Stimulated activated naive B cell treated with anti-CD40 and anti-IgM and Interleukin-4, amounts not matched to agents 10 μg/mL and 1 μg/mL and 100 μg/mL, for 72 hours (primary cell): ENCODE measurements around the gene ZBTB17.
A peak's percentile ranks its signal among the peaks of the same experiment; 100 is the strongest.

Experiments used
- ATAC-seq, 2 donors: fragments of 150-1000 bp; cut with Tn5 transposase; replicated peaks; 2 replicates each; pipeline ENCODE4 v1.10.0; 2021; ENCODE audit warnings: moderate library complexity in 1 of 2
- DNase-seq: peaks from one replicate; pipeline ENCODE4 v3.0.0; 2021
- H3K27ac Mint-ChIP-seq: one replicate; pipeline ENCODE4 v1.8.0; 2022; ENCODE audit warnings: mild to moderate bottlenecking, mixed read lengths
- H3K27me3 Mint-ChIP-seq, 2 donors: one replicate each; pipeline ENCODE4 v1.8.0; 2022; ENCODE audit warnings: mixed read lengths in 2 of 2
- H3K36me3 Mint-ChIP-seq, 2 donors: one replicate each; pipeline ENCODE4 v1.8.0; 2022; ENCODE audit warnings: mixed read lengths in 2 of 2, mild to moderate bottlenecking in 1 of 2
- H3K4me1 Mint-ChIP-seq, 2 donors: one replicate each; pipeline ENCODE4 v1.8.0; 2022; ENCODE audit warnings: mixed read lengths in 2 of 2, mild to moderate bottlenecking in 1 of 2
- H3K4me3 Mint-ChIP-seq, 2 donors: one replicate each; pipeline ENCODE4 v1.8.0; 2022; ENCODE audit warnings: mild to moderate bottlenecking in 2 of 2, mixed read lengths in 2 of 2, moderate library complexity in 1 of 2
- H3K9me3 Mint-ChIP-seq, 2 donors: one replicate each; pipeline ENCODE4 v1.8.0; 2022; ENCODE audit warnings: mixed read lengths in 2 of 2, mild to moderate bottlenecking in 1 of 2

ZBTB17 gene

DNA sequence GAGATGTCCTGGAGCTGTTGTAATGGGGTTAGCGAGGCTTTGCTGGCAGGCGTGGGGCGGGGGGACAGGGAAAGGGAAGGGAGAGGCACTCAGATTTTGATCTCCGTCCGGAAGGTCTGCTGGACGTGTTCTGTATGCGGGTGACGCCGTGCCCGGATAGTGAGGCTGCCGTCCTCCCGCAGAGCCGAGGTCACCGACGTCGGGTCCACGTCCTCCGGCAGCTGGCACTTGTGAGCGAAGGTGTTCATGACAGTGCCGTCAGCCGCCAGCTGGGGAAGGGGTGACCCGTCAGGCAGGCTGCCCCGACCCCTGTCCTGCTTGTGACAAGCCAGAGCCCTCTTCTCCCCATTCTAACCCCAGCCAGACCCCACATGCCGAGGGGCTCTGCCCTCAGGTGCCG is 39.6 kb upstream of the ZBTB17 start:
- Mint-ChIP-seq H3K4me3 (peak overlapping the region in 1 of 2 donors; percentile 8), H3K36me3 (no peaks in the 10 kb centered on the region), H3K27ac (peak overlapping the region; percentile 93), H3K27me3 (peaks cover 4 to 5% of the 10 kb centered on the region in 2 donors), H3K9me3 (no peaks in the 10 kb centered on the region), H3K4me1 (peaks cover 26 to 45% of the 10 kb centered on the region in 2 donors)
- DNase-seq (no peak), ATAC-seq (no peak)

DNA sequence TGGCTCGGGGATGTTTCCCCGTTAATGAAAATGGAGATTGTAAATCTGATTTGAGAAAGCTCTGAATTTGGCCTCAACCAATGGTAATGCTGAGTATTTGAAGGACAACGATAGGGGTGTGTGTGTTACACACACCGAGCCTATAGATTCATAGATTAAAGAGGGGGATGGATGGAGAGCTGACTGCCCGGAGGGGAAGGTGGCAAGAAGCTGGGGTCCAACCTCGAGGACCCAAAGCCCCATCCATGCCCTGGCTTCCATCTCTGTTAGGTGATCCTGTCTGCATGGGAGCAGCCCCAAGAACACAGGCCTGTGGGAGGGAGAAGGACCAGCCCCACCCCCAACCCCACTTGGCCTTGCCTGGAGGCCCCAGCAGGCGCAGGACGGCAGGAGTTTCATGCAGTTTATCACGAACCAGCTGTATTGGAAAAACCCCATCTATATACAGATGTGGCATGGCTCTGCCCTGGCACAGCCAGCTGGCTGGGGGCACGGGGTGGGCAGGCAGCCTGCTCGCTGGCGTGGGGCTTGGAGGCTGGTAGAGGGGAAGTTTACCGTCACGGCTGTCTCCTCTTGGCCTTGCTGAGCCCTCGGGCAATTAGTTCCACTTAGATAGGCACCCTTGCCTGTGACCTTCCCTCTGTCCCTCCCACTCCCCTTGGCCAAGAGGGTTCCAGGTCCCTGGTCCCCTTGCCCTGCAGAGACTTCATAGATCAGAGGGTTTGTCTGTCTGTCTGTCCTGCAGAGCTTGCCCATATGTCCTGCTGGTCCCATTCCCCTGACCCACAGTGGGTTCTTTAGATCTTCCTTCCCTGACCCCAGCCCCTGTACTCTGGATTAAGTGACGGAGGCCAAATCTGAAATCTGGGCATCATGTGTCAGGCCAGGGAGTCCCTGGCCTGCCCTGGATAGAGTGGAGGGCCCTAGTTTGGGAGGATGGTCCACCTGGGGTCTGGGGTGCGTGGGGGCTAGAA is 38.9 kb upstream of the ZBTB17 start:
- peaks cover 4 to 5% of the 10 kb centered on the region in 2 donors for H3K27me3 Mint-ChIP-seq
- ATAC-seq (peak; percentile 50 to 55), DNase-seq (peak; percentile 45)
- peaks cover 26 to 45% of the 10 kb centered on the region in 2 donors for H3K4me1 Mint-ChIP-seq
- peak overlapping the region in 1 of 2 donors; percentile 55 for H3K4me3 Mint-ChIP-seq
- peak overlapping the region; percentile 93 for H3K27ac Mint-ChIP-seq
- H3K36me3 Mint-ChIP-seq, result no peaks in the 10 kb centered on the region
- no peaks in the 10 kb centered on the region for H3K9me3 Mint-ChIP-seq

DNA sequence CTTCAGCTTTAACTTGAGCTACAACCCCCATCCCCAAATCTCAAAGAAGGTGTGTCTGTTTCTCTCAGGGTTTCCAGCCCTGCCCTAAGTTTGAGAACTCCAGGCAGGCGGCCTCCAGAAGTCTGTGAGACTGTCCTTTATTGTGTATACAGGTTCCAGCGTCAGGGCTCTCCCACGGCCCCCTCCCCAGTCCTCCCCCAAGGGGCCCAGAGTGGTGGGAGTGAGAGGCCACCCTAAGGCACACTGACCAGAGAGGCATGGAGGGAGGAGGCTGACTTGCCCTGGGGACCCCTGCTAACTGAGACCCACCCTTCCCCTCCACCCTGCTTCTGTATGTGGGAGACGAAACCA is 38.0 kb upstream of the ZBTB17 start:
- Mint-ChIP-seq H3K4me1 (peaks cover 25 to 45% of the 10 kb centered on the region in 2 donors), H3K9me3 (no peaks in the 10 kb centered on the region), H3K4me3 (peak overlapping the region in 1 of 2 donors; percentile 75), H3K27me3 (peaks cover 4 to 5% of the 10 kb centered on the region in 2 donors), H3K36me3 (no peaks in the 10 kb centered on the region), H3K27ac (peak overlapping the region; percentile 88)
- DNase-seq, result no peak
- ATAC-seq, result no peak

GRCh38 chr1:16013220-16013907 is 37.5 kb upstream of the ZBTB17 start:
- Mint-ChIP-seq H3K9me3 (no peaks in the 10 kb centered on the region), H3K36me3 (no peaks in the 10 kb centered on the region), H3K27ac (peak overlapping the region; percentile 88), H3K4me1 (peaks cover 25 to 43% of the 10 kb centered on the region in 2 donors), H3K27me3 (peaks cover 4% of the 10 kb centered on the region in 2 donors), H3K4me3 (peak overlapping the region; percentile 73 to 75)
- ATAC-seq, result peak; percentile 67 to 76
- DNase-seq, result peak; percentile 55

GRCh38 chr1:16012590-16013219 is 36.8 kb upstream of the ZBTB17 start:
- peaks cover 26 to 46% of the 10 kb centered on the region in 2 donors for H3K4me1 Mint-ChIP-seq
- no peaks in the 10 kb centered on the region for H3K36me3 Mint-ChIP-seq
- peaks cover 0 to 4% of the 10 kb centered on the region in 2 donors for H3K27me3 Mint-ChIP-seq
- peak overlapping the region; percentile 70 to 73 for H3K4me3 Mint-ChIP-seq
- DNase-seq (peak; percentile 42), ATAC-seq (peak; percentile 50 to 60)
- peak overlapping the region; percentile 84 for H3K27ac Mint-ChIP-seq
- no peaks in the 10 kb centered on the region for H3K9me3 Mint-ChIP-seq

- ATAC-seq (no peak), DNase-seq (no peak)
- Mint-ChIP-seq H3K9me3 (no peaks in the 10 kb centered on the region), H3K36me3 (no peaks in the 10 kb centered on the region), H3K4me3 (peak overlapping the region; percentile 70 to 73), H3K27me3 (peaks cover 0 to 4% of the 10 kb centered on the region in 2 donors), H3K27ac (peak overlapping the region; percentile 84), H3K4me1 (peaks cover 30 to 52% of the 10 kb centered on the region in 2 donors)
These were observed 36.2 kb upstream of the ZBTB17 start for GRCh38 chr1:16011936-16012589.

DNA sequence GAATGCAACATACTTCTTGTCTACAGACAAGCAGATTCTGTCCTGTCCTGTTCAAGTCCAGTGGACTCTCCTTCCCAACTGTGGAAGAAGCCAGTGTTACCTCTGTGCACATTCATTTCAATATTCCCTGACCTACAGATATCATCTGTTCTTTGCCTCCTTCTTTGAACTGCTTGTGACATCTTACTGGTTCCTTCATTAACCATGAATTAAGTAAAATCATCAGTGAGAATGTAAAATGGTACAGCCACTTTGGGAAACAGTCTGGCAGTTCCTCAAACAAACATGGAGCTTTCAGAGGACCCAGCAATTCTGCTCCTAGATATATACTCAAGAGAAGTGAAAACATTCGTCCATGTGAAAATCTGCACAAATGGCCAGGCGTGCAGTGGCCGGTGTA is 34.9 kb upstream of the ZBTB17 start:
- no peak overlapping the region for H3K27ac Mint-ChIP-seq
- H3K9me3 Mint-ChIP-seq, result no peaks in the 10 kb centered on the region
- ATAC-seq (no peak), DNase-seq (no peak)
- no peak overlapping the region for H3K4me3 Mint-ChIP-seq
- H3K4me1 Mint-ChIP-seq, result peaks cover 40 to 60% of the 10 kb centered on the region in 2 donors
- H3K36me3 Mint-ChIP-seq, result no peaks in the 10 kb centered on the region
- peaks cover 0 to 4% of the 10 kb centered on the region in 2 donors for H3K27me3 Mint-ChIP-seq

GRCh38 chr1:16009678-16010077 is 33.8 kb upstream of the ZBTB17 start:
- Mint-ChIP-seq H3K27me3 (no peaks in the 10 kb centered on the region), H3K36me3 (no peaks in the 10 kb centered on the region), H3K27ac (no peak overlapping the region), H3K9me3 (no peaks in the 10 kb centered on the region), H3K4me3 (no peak overlapping the region), H3K4me1 (peaks cover 38 to 59% of the 10 kb centered on the region in 2 donors)
- DNase-seq (no peak), ATAC-seq (no peak)

DNA sequence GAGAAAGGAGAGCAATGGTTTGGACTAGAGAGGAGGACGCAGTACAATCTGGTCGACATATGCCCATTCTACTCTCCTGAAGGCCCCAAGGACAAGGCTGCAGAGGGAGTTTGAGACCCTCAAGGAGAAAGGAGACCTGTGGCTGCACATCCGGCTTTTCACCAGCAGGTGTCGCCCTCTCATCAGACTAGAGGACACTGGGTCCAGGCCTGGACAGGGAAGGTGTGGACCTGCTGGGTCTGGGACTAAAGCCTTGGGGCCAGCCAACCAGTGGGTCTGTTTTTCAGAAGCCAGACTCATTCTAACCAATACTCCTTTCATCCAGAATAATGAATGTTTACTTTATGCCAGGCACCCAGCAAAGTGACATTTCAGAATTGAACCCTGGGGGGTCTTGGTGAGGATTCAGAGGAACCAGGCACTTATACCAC is 33.1 kb upstream of the ZBTB17 start:
- H3K36me3 Mint-ChIP-seq, result no peaks in the 10 kb centered on the region
- ATAC-seq, result peak in 1 of 2 donors; percentile 35
- no peaks in the 10 kb centered on the region for H3K9me3 Mint-ChIP-seq
- DNase-seq, result peak; percentile 48
- no peaks in the 10 kb centered on the region for H3K27me3 Mint-ChIP-seq
- no peak overlapping the region for H3K27ac Mint-ChIP-seq
- H3K4me1 Mint-ChIP-seq, result peaks cover 31 to 52% of the 10 kb centered on the region in 2 donors
- H3K4me3 Mint-ChIP-seq, result no peak overlapping the region

- no peak for ATAC-seq
- Mint-ChIP-seq H3K4me3 (no peak overlapping the region), H3K36me3 (no peaks in the 10 kb centered on the region), H3K27ac (no peak overlapping the region), H3K4me1 (peaks cover 25 to 44% of the 10 kb centered on the region in 2 donors), H3K27me3 (no peaks in the 10 kb centered on the region), H3K9me3 (no peaks in the 10 kb centered on the region)
- no peak for DNase-seq
These were observed 31.9 kb upstream of the ZBTB17 start for GRCh38 chr1:16007671-16008341.

GRCh38 chr1:16006552-16007485 is 30.9 kb upstream of the ZBTB17 start:
- Mint-ChIP-seq H3K4me1 (peaks cover 25 to 35% of the 10 kb centered on the region in 2 donors), H3K36me3 (no peaks in the 10 kb centered on the region), H3K27ac (peak overlapping the region; percentile 73), H3K4me3 (peak overlapping the region in 1 of 2 donors; percentile 17), H3K27me3 (no peaks in the 10 kb centered on the region), H3K9me3 (no peaks in the 10 kb centered on the region)
- peak; percentile 74 to 76 for ATAC-seq
- DNase-seq, result no peak

- Mint-ChIP-seq H3K4me3 (no peak overlapping the region), H3K36me3 (no peaks in the 10 kb centered on the region), H3K4me1 (peaks cover 25 to 35% of the 10 kb centered on the region in 2 donors), H3K9me3 (no peaks in the 10 kb centered on the region), H3K27ac (no peak overlapping the region), H3K27me3 (no peaks in the 10 kb centered on the region)
- DNase-seq, result no peak
- no peak for ATAC-seq
These were observed 30.1 kb upstream of the ZBTB17 start for GRCh38 chr1:16006010-16006409.
